Measurements from ENCODE around the gene KCNH5. TPM values are rescaled to one million over a fixed set of nuclear protein-coding genes. Genes with fewer than 3 reads are reported as not detected.

Gene KCNH5
- total RNA-seq, 3 donors from 2014 or later (not counting 1 experiment from before 2014, with no cell fraction given), result not detected

DNA sequence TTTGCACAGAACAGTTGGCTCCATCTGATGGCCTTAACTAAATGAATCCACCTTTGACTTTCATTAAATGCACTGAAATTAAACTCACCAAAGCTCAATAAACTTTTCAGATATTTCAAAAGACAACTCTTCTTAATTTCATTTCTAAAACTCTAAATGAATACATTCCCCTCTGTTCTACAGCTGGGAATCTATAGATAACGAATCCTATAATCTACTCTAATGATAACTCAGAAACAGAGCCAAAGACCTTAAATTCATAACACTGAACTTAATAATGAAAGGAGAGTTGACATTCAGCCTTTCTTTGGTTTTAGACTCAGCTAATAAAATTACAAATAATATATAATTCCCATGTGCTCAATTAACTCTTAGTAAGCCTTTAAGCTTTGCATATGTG is 150.5 kb downstream of the KCNH5 start:
- Mint-ChIP-seq H3K4me3 (no peak overlapping the region), H3K9me3 (no peaks in the 10 kb centered on the region), H3K27me3 (ENCODE audit: low read depth in 2 of 2) (no peaks in the 10 kb centered on the region), H3K4me1 (no peaks in the 10 kb centered on the region), H3K27ac (no peak overlapping the region), H3K36me3 (no peaks in the 10 kb centered on the region)
- DNase-seq, result no peak
- no peaks in the 10 kb centered on the region for H3K36me3 ChIP-seq (ENCODE audit: control insufficient read depth, insufficient read depth, low read length)
- no peaks in the 10 kb centered on the region for H3K27me3 ChIP-seq (ENCODE audit: control insufficient read depth, insufficient read depth, low read length)
- intact Hi-C loops (cut with micrococcal nuclease), result no loop called here
- no peak for ATAC-seq
- H3K9me3 ChIP-seq (ENCODE audit: control insufficient read depth, insufficient read depth, low read length), result no peaks in the 10 kb centered on the region
- no CpG with 5 or more reads among the region's 1 CpG for WGBS (ENCODE audit: insufficient coverage)
- H3K4me3 ChIP-seq (ENCODE audit: low read length), result no peak overlapping the region
- no peaks in the 10 kb centered on the region for H3K4me1 ChIP-seq (ENCODE audit: control insufficient read depth, insufficient read depth, low read length)
- TF ChIP-seq, protein P1, sequence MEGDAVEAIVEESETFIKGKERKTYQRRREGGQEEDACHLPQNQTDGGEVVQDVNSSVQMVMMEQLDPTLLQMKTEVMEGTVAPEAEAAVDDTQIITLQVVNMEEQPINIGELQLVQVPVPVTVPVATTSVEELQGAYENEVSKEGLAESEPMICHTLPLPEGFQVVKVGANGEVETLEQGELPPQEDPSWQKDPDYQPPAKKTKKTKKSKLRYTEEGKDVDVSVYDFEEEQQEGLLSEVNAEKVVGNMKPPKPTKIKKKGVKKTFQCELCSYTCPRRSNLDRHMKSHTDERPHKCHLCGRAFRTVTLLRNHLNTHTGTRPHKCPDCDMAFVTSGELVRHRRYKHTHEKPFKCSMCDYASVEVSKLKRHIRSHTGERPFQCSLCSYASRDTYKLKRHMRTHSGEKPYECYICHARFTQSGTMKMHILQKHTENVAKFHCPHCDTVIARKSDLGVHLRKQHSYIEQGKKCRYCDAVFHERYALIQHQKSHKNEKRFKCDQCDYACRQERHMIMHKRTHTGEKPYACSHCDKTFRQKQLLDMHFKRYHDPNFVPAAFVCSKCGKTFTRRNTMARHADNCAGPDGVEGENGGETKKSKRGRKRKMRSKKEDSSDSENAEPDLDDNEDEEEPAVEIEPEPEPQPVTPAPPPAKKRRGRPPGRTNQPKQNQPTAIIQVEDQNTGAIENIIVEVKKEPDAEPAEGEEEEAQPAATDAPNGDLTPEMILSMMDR (IDR thresholded peaks at IDR 0.05), result no peak
- H3K27ac ChIP-seq (ENCODE audit: low read length), result no peak overlapping the region

DNA sequence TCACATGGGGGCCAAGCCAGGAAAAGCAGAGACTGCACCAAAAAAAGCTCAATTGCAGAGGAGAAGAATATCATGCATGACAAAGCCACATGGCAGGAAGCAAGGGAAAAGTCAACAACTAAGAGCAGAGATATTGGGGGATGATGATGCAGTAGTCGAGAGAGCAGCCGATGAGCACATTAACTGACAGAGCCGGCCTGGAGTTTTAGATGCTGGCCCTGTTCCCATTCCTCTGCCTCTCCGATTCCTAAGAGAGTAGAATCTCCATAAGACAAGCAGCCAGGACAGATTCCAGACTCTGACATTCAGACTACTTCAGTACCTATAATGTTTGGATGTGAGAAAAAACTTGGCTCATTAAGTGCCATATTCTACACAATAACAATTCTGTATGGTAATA is 155.9 kb downstream of the KCNH5 start:
- Histone ChIP-seq H3K4me1 (ENCODE audit: control insufficient read depth, insufficient read depth, low read length) (no peaks in the 10 kb centered on the region), H3K4me3 (ENCODE audit: low read length) (no peak overlapping the region), H3K27ac (ENCODE audit: low read length) (no peak overlapping the region), H3K36me3 (ENCODE audit: control insufficient read depth, insufficient read depth, low read length) (no peaks in the 10 kb centered on the region), H3K27me3 (ENCODE audit: control insufficient read depth, insufficient read depth, low read length) (no peaks in the 10 kb centered on the region), H3K9me3 (ENCODE audit: control insufficient read depth, insufficient read depth, low read length) (no peaks in the 10 kb centered on the region)
- TF ChIP-seq, protein P1 (IDR thresholded peaks at IDR 0.05), result no peak
- Mint-ChIP-seq H3K4me3 (no peak overlapping the region), H3K27ac (no peak overlapping the region), H3K27me3 (ENCODE audit: low read depth in 2 of 2) (no peaks in the 10 kb centered on the region), H3K4me1 (no peaks in the 10 kb centered on the region), H3K9me3 (peaks cover 0 to 4% of the 10 kb centered on the region in 2 donors), H3K36me3 (no peaks in the 10 kb centered on the region)
- intact Hi-C loops (cut with micrococcal nuclease), result no loop called here
- ATAC-seq, result no peak
- WGBS (ENCODE audit: insufficient coverage), result 83% methylated on average over 4 of the region's 4 CpGs
- DNase-seq, result no peak

DNA sequence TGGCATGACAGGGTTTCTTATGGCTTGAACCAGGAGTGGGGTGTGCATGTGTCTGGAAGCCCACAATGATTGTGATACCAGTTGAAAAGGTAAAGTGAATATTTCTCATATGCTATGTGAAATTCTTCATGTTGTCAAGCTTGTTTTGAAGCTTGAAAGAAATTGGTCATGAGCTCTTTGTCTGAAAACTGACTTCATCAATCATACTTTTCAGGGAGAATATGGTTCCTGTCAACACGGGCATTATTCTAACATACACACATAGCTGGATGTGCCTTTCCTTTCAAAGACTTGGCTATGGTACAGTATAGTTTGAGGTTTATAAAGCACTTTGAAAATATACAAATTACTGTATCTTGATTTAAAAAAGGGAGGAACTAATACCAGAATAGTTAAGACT is 158.8 kb downstream of the KCNH5 start:
- H3K4me1 Mint-ChIP-seq, result no peaks in the 10 kb centered on the region
- Histone ChIP-seq H3K9me3 (ENCODE audit: control insufficient read depth, insufficient read depth, low read length) (no peaks in the 10 kb centered on the region), H3K4me1 (ENCODE audit: control insufficient read depth, insufficient read depth, low read length) (no peaks in the 10 kb centered on the region), H3K27me3 (ENCODE audit: control insufficient read depth, insufficient read depth, low read length) (no peaks in the 10 kb centered on the region), H3K36me3 (ENCODE audit: control insufficient read depth, insufficient read depth, low read length) (no peaks in the 10 kb centered on the region), H3K4me3 (ENCODE audit: low read length) (no peak overlapping the region), H3K27ac (ENCODE audit: low read length) (no peak overlapping the region)
- H3K4me3 Mint-ChIP-seq, result no peak overlapping the region
- TF ChIP-seq, protein P1 (IDR thresholded peaks at IDR 0.05), result no peak
- ATAC-seq (no peak), DNase-seq (no peak)
- WGBS (ENCODE audit: insufficient coverage), result 80% methylated on average over 1 of the region's 1 CpG
- H3K36me3 Mint-ChIP-seq, result no peaks in the 10 kb centered on the region
- H3K27me3 Mint-ChIP-seq (ENCODE audit: low read depth in 2 of 2), result no peaks in the 10 kb centered on the region
- intact Hi-C loops (cut with micrococcal nuclease), result no loop called here
- peaks cover 0 to 4% of the 10 kb centered on the region in 2 donors for H3K9me3 Mint-ChIP-seq
- H3K27ac Mint-ChIP-seq, result no peak overlapping the region

DNA sequence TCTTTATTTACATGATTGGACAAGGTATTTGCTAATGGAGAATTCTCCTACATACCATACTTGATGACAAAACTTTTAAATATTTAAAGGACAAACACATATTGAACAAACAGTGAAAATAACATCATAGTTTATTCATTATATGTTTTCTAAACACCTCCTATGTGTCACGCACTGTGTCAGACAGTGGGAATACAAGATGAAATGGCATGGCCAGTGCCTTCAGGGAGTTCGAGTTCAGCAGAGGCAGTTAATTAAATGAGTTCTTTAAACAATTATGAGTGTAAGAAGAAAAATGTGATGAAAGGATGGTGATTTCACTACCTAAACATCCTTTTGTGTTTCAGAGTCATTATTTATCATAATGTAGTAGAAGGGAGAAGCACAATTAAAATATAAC is 159.8 kb downstream of the KCNH5 start:
- H3K9me3 ChIP-seq (ENCODE audit: control insufficient read depth, insufficient read depth, low read length), result no peaks in the 10 kb centered on the region
- H3K27ac ChIP-seq (ENCODE audit: low read length), result no peak overlapping the region
- H3K4me1 ChIP-seq (ENCODE audit: control insufficient read depth, insufficient read depth, low read length), result no peaks in the 10 kb centered on the region
- ATAC-seq, result no peak
- H3K4me3 ChIP-seq (ENCODE audit: low read length), result no peak overlapping the region
- WGBS (ENCODE audit: insufficient coverage), result 88% methylated on average over 2 of the region's 2 CpGs
- H3K9me3 Mint-ChIP-seq, result peaks cover 0 to 4% of the 10 kb centered on the region in 2 donors
- H3K27me3 ChIP-seq (ENCODE audit: control insufficient read depth, insufficient read depth, low read length), result no peaks in the 10 kb centered on the region
- H3K36me3 Mint-ChIP-seq, result no peaks in the 10 kb centered on the region
- H3K36me3 ChIP-seq (ENCODE audit: control insufficient read depth, insufficient read depth, low read length), result no peaks in the 10 kb centered on the region
- no peaks in the 10 kb centered on the region for H3K4me1 Mint-ChIP-seq
- H3K4me3 Mint-ChIP-seq, result no peak overlapping the region
- H3K27me3 Mint-ChIP-seq (ENCODE audit: low read depth in 2 of 2), result no peaks in the 10 kb centered on the region
- H3K27ac Mint-ChIP-seq, result no peak overlapping the region
- TF ChIP-seq, protein P1 (IDR thresholded peaks at IDR 0.05), result no peak
- no peak for DNase-seq
- intact Hi-C loops (cut with micrococcal nuclease), result no loop called here
